NCI-H82 treated with DMSO at 0.1 percent for 48 hours (cell line): ENCODE measurements around the gene PTPRE.

ENCODE experiments used
- DNase-seq: peaks from one replicate; lab custom pipeline; 2025; ENCODE audit not compliant: unreplicated experiment; lab: John Stamatoyannopoulos, UW

The PTPRE gene

GRCh38 chr10:127923646-127924045 lies 16.7 kb downstream of the PTPRE start:
- no peak for DNase-seq

GRCh38 chr10:127925471-127926207 lies 18.7 kb downstream of the PTPRE start:
- DNase-seq: peak; percentile 34

GRCh38 chr10:127926455-127926854 lies 19.6 kb downstream of the PTPRE start:
- no peak for DNase-seq

GRCh38 chr10:127928021-127928806 lies 21.3 kb downstream of the PTPRE start:
- DNase-seq: peak; percentile 38

- DNase-seq: peak; percentile 92
These were observed 25.8 kb downstream of the PTPRE start for GRCh38 chr10:127932521-127933270.

GRCh38 chr10:127933271-127933670 lies 26.4 kb downstream of the PTPRE start:
- DNase-seq: no peak

GRCh38 chr10:127934383-127934782 lies 27.5 kb downstream of the PTPRE start:
- no peak for DNase-seq

GRCh38 chr10:127935071-127935561 lies 28.2 kb downstream of the PTPRE start:
- no peak for DNase-seq

GRCh38 chr10:127937069-127937468 lies 30.2 kb downstream of the PTPRE start:
- no peak for DNase-seq

- no peak for DNase-seq
These were observed 31.1 kb downstream of the PTPRE start for GRCh38 chr10:127937915-127938463.

- DNase-seq: no peak
These were observed 33.0 kb downstream of the PTPRE start for GRCh38 chr10:127939786-127940330.

- DNase-seq: no peak
These were observed 34.1 kb downstream of the PTPRE start for GRCh38 chr10:127940866-127941640.

- DNase-seq: no peak
These were observed 35.9 kb downstream of the PTPRE start for GRCh38 chr10:127942811-127943210.

- DNase-seq: no peak
These were observed 36.5 kb downstream of the PTPRE start for GRCh38 chr10:127943336-127943910.

GRCh38 chr10:127944256-127944655 lies 37.4 kb downstream of the PTPRE start:
- no peak for DNase-seq

GRCh38 chr10:127945341-127945758 lies 38.4 kb downstream of the PTPRE start:
- DNase-seq: no peak

GRCh38 chr10:127945948-127946711 lies 39.2 kb downstream of the PTPRE start:
- no peak for DNase-seq

GRCh38 chr10:127947211-127947610 lies 40.3 kb downstream of the PTPRE start:
- no peak for DNase-seq

GRCh38 chr10:127948791-127949190 lies 41.9 kb downstream of the PTPRE start:
- no peak for DNase-seq
